NCI-H748 (cell line): Measurements from ENCODE around the gene MXI1.
"Not testable (repeated sequence)": the region's sequence is repeated elsewhere in the genome, so short reads cannot be mapped to it uniquely, and the experiment has no call there.

Experiments used
- DNase-seq: peaks from one replicate; lab custom pipeline; 2025; ENCODE audit not compliant: unreplicated experiment; lab: John Stamatoyannopoulos, UW

Gene MXI1

GRCh38 chr10:110181451-110181850 is 26.0 kb upstream of the MXI1 start:
- DNase-seq = no peak

GRCh38 chr10:110181911-110182310 is 25.5 kb upstream of the MXI1 start:
- no peak for DNase-seq

- no peak for DNase-seq
These were observed 23.0 kb upstream of the MXI1 start for GRCh38 chr10:110184398-110184797.

- DNase-seq = not testable (repeated sequence)
These were observed 21.7 kb upstream of the MXI1 start for GRCh38 chr10:110185646-110186182.

GRCh38 chr10:110190170-110190569 is 17.2 kb upstream of the MXI1 start:
- DNase-seq = no peak

GRCh38 chr10:110192552-110192951 is 14.9 kb upstream of the MXI1 start:
- DNase-seq = peak; percentile 2

GRCh38 chr10:110200503-110200902 is 6.9 kb upstream of the MXI1 start:
- DNase-seq = no peak

- not testable (repeated sequence) for DNase-seq
These were observed 6.4 kb upstream of the MXI1 start for GRCh38 chr10:110201046-110201445.

- no peak for DNase-seq
These were observed 3.6 kb upstream of the MXI1 start for GRCh38 chr10:110203500-110204455.

GRCh38 chr10:110205051-110205675 is 2.2 kb upstream of the MXI1 start:
- no peak for DNase-seq

- peak; percentile 37 for DNase-seq
These were observed 604 bp downstream of the MXI1 start for GRCh38 chr10:110207805-110208613.

- peak; percentile 27 for DNase-seq
These were observed 1.4 kb downstream of the MXI1 start for GRCh38 chr10:110208614-110209453.

GRCh38 chr10:110209454-110209925 is 2.1 kb downstream of the MXI1 start:
- peak; percentile 70 for DNase-seq

GRCh38 chr10:110209926-110210673 is 2.7 kb downstream of the MXI1 start:
- DNase-seq = peak; percentile 45

- peak; percentile 94 for DNase-seq
These were observed 3.5 kb downstream of the MXI1 start for GRCh38 chr10:110210674-110211464.

GRCh38 chr10:110211465-110211843 is 4.0 kb downstream of the MXI1 start:
- no peak for DNase-seq

GRCh38 chr10:110212119-110213006 is 5.0 kb downstream of the MXI1 start:
- no peak for DNase-seq
